Measurements from ENCODE around the gene RAET1E. TPM values are rescaled to one million over a fixed set of nuclear protein-coding genes. Genes with fewer than 3 reads are reported as not detected.

The RAET1E gene
- total and polyA plus RNA-seq, 2 donors (not counting 3 experiments of a cell fraction or from before 2014, with no cell fraction given), result 0.04 TPM; not detected in 1

DNA sequence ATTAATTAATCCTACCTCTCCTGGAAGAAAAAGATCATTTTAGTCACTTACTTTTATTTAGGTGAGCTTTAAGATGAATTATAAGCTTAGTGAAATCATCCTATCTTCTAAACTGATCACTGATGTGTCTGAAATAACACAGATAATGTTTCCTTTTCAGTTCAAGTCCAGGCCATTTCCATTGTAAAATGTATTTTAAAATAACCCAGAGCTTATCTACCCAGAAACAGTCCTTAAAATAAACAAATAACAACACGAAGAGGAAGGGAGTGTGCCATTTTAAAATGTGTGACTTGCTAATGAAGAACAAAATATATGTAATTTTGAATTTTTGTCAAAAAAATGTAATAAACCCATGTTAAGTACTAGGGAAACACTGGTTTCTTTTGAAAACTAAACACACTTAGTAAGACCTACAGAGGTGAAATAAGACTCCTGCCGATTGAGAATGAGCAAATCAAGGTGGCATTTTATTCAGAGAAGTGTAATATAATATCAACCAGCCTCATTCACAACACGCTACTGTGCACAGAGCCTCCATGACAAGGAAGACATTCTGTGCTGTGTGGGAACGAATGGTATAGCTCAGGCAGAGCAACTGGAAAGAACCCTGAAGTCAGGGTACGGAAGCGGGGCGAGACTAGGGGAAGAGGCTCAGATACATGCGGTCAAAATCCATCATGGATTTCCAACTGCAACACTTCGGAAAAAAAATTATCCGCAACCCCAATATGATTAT is 41.5 kb downstream of the RAET1E start:
- no peaks in the 10 kb centered on the region for H3K27me3 ChIP-seq (ENCODE audit: control insufficient read depth in 2 of 2, insufficient read depth in 2 of 2, low read length in 2 of 2)
- CTCF ChIA-PET, result interaction anchor here (1.3 to 1.7 kb wide), 3 partner anchors 9 to 20 kb away, joined by 6 to 8 read pairs (median 6); no protein-coding TSS in a partner anchor
- H2AFZ ChIP-seq (ENCODE audit: low read depth, low read length), result no peak overlapping the region
- dilution Hi-C loops (cut with MboI; ENCODE audit: extremely low pct_ligation_motif_present, low sequenced_read_pairs), result no loop called here
- no peaks in the 10 kb centered on the region for H3K36me3 ChIP-seq (ENCODE audit: control insufficient read depth in 2 of 2, extremely low read depth in 1 of 2, insufficient read depth in 2 of 2, low read length in 2 of 2)
- POLR2A ChIA-PET, result interaction anchor here (1.0 kb wide), 1 partner anchor 9 kb away, joined by 3 read pairs; no protein-coding TSS in a partner anchor
- no peaks in the 10 kb centered on the region for H3K9me3 ChIP-seq (replicated peaks; ENCODE audit: control insufficient read depth, insufficient read depth, low read length)
- no peaks in the 10 kb centered on the region for H3K9me1 ChIP-seq (replicated peaks; ENCODE audit: control insufficient read depth, extremely low read depth, insufficient read depth, low read length)
- peaks cover 79% of the 10 kb centered on the region for H3K4me1 ChIP-seq (ENCODE audit: control insufficient read depth, extremely low read depth, insufficient read depth, low read length)
- TF ChIP-seq POLR2AphosphoS5 (IDR thresholded peaks at IDR 0.05; ENCODE audit: insufficient read depth, low read depth, low read length) (peak; percentile 40), JUN (IDR thresholded peaks at IDR 0.05; ENCODE audit: borderline replicate concordance, insufficient read depth, insufficient read length, low read depth) (peak; percentile 26), MYC (IDR thresholded peaks at IDR 0.05; ENCODE audit: low read depth, low read length) (no peak), FOS (IDR thresholded peaks at IDR 0.05; ENCODE audit: borderline replicate concordance, insufficient read depth, low read length) (no peak), GATA2 (IDR thresholded peaks at IDR 0.05; ENCODE audit: insufficient read depth, insufficient read length, low read depth, low read length) (peak; percentile 38), POLR2A (IDR thresholded peaks at IDR 0.05; ENCODE audit: low read depth, low read length) (peak; percentile 13), EZH2 (IDR thresholded peaks at IDR 0.05; ENCODE audit: borderline replicate concordance, low read depth, low read length, severe bottlenecking) (no peak)
- TF ChIP-seq, protein P1, sequence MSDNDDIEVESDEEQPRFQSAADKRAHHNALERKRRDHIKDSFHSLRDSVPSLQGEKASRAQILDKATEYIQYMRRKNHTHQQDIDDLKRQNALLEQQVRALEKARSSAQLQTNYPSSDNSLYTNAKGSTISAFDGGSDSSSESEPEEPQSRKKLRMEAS (IDR thresholded peaks at IDR 0.05; ENCODE audit: insufficient read depth, insufficient read length), result no peak
- TF ChIP-seq, protein P2, sequence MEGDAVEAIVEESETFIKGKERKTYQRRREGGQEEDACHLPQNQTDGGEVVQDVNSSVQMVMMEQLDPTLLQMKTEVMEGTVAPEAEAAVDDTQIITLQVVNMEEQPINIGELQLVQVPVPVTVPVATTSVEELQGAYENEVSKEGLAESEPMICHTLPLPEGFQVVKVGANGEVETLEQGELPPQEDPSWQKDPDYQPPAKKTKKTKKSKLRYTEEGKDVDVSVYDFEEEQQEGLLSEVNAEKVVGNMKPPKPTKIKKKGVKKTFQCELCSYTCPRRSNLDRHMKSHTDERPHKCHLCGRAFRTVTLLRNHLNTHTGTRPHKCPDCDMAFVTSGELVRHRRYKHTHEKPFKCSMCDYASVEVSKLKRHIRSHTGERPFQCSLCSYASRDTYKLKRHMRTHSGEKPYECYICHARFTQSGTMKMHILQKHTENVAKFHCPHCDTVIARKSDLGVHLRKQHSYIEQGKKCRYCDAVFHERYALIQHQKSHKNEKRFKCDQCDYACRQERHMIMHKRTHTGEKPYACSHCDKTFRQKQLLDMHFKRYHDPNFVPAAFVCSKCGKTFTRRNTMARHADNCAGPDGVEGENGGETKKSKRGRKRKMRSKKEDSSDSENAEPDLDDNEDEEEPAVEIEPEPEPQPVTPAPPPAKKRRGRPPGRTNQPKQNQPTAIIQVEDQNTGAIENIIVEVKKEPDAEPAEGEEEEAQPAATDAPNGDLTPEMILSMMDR (IDR thresholded peaks at IDR 0.05; ENCODE audit: extremely low read depth in 1 of 2, insufficient read depth in 1 of 2, low read depth in 1 of 2, low read length in 2 of 2), result no peak
- H4K20me1 ChIP-seq (replicated peaks; ENCODE audit: control insufficient read depth, extremely low read depth, insufficient read depth, low read length), result no peaks in the 10 kb centered on the region
- intact Hi-C loops (cut with micrococcal nuclease), result loop anchor here (5.0 kb wide), 1 partner anchor 309 kb away; the partner anchor contains the start of gene PPIL4
- H3K79me2 ChIP-seq (ENCODE audit: control insufficient read depth, insufficient read depth, low read length), result peaks cover 49% of the 10 kb centered on the region
- H3K4me3 ChIP-seq (replicated peaks in 1 of 3; ENCODE audit: insufficient read depth in 1 of 3, low read depth in 1 of 3, low read length in 3 of 3), result peak overlapping the region; percentile 35 to 74 (median 58)
- DNase-seq (ENCODE audit: low read depth, low spot score) (peak; percentile 81), FAIRE-seq (peak; percentile 62)
- peak overlapping the region; percentile 92 for H3K9ac ChIP-seq (replicated peaks; ENCODE audit: extremely low read depth, insufficient read depth, low read length)
- BruUV-seq (replicated peaks), result TSS peak; percentile 35
- H3K4me2 ChIP-seq (ENCODE audit: insufficient read depth, low read length), result peak overlapping the region; percentile 97
- peak overlapping the region; percentile 95 for H3K27ac ChIP-seq (ENCODE audit: insufficient read depth, low read depth, low read length)
